IMR-90 (cell line): ENCODE results near the gene DGKD. TPM values are rescaled to one million over a fixed set of nuclear protein-coding genes. Genes with fewer than 3 reads are reported as not detected.

ENCODE experiments used
- ATAC-seq: fragments of 200-7000 bp; cut with Tn5 transposase; 2 replicates; pipeline ENCODE4 v1.9.1; 2020; ENCODE audit warnings: low read depth, mild to moderate bottlenecking, moderate library complexity
- BruUV-seq: library from RNA; stranded (reverse); fragments of 400-500 nt; replicated peaks from 2 replicates; lab custom pipeline; 2021; lab: Mats Ljungman, UMichigan
- CTCF ChIA-PET: fragments of 300-600 bp; formaldehyde crosslinking; extraction: SDS; loops from one replicate; lab custom pipeline; 2021; ENCODE audit warnings: antibody characterized with exemption; lab: Yijun Ruan, JAX
- POLR2A ChIA-PET: fragments of 300-600 bp; sonication (Branson Sonifier 250); formaldehyde crosslinking; loops from one replicate; lab custom pipeline; 2022; ENCODE audit warnings: antibody characterized with exemption; ENCODE audit not compliant: unreplicated experiment; lab: Charles Lee
- DNase-seq: peaks from one replicate; pipeline ENCODE4 v3.0.0; 2013
- H2AFZ ChIP-seq: replicated peaks from 2 replicates; pipeline ENCODE3; 2013; ENCODE audit warnings: low read length, mild to moderate bottlenecking; ENCODE audit not compliant: poor library complexity
- H2AK5ac ChIP-seq: 2 replicates; pipeline ENCODE4 v1.6.1; 2013; ENCODE audit warnings: low read depth, low read length, inconsistent platforms
- H2AK9ac ChIP-seq: replicated peaks from 2 replicates; pipeline ENCODE3; 2013; ENCODE audit warnings: mild to moderate bottlenecking, low read depth, low read length, moderate library complexity; ENCODE audit not compliant: poor library complexity
- H2BK120ac ChIP-seq: 2 replicates; pipeline ENCODE4 v1.6.1; 2013; ENCODE audit warnings: low read depth, low read length, inconsistent platforms
- H2BK15ac ChIP-seq: 3 replicates; pipeline ENCODE4 v1.6.1; 2013; ENCODE audit warnings: low read depth, low read length, inconsistent platforms
- H2BK20ac ChIP-seq: 2 replicates; pipeline ENCODE4 v1.6.1; 2013; ENCODE audit warnings: low read depth, mild to moderate bottlenecking, inconsistent platforms, low read length, moderate library complexity
- H2BK5ac ChIP-seq: 2 replicates; pipeline ENCODE4 v1.6.1; 2013; ENCODE audit warnings: mild to moderate bottlenecking, low read depth, low read length, inconsistent platforms; ENCODE audit not compliant: poor library complexity, severe bottlenecking
- H3K14ac ChIP-seq: replicated peaks from 2 replicates; pipeline ENCODE4 v1.6.1; 2013; ENCODE audit warnings: low read depth, low read length, inconsistent platforms
- H3K18ac ChIP-seq: 2 replicates; pipeline ENCODE4 v1.6.1; 2013; ENCODE audit warnings: low read depth, low read length, control low read depth
- H3K23ac ChIP-seq: 2 replicates; pipeline ENCODE4 v1.6.1; 2013; ENCODE audit warnings: low read depth, low read length, inconsistent platforms
- H3K27ac ChIP-seq: 2 replicates; pipeline ENCODE4 v1.5.1; 2013; ENCODE audit warnings: mild to moderate bottlenecking, control low read depth, low read length; ENCODE audit not compliant: insufficient read depth
- H3K27me3 ChIP-seq: 2 replicates; pipeline ENCODE4 v1.6.1; 2013; ENCODE audit warnings: low read length; ENCODE audit not compliant: control insufficient read depth, insufficient read depth
- H3K36me3 ChIP-seq: 2 replicates; pipeline ENCODE4 v1.6.1; 2013; ENCODE audit warnings: low read length, mixed read lengths; ENCODE audit not compliant: control insufficient read depth, insufficient read depth
- H3K4ac ChIP-seq: 2 replicates; pipeline ENCODE4 v1.6.1; 2013; ENCODE audit warnings: low read depth, low read length, inconsistent platforms
- H3K4me1 ChIP-seq: 2 replicates; pipeline ENCODE4 v1.6.1; 2013; ENCODE audit warnings: low read length, mixed read lengths; ENCODE audit not compliant: control insufficient read depth, insufficient read depth
- H3K4me2 ChIP-seq: 2 replicates; pipeline ENCODE4 v1.6.1; 2013; ENCODE audit warnings: low read depth, mild to moderate bottlenecking, control low read depth, low read length, moderate library complexity
- H3K4me3 ChIP-seq: 2 replicates; pipeline ENCODE4 v1.5.1; 2013; ENCODE audit warnings: low read depth, mild to moderate bottlenecking, control low read depth, low read length, moderate library complexity; ENCODE audit not compliant: insufficient read depth
- H3K56ac ChIP-seq: 2 replicates; pipeline ENCODE4 v1.6.1; 2013; ENCODE audit warnings: low read length, inconsistent platforms; ENCODE audit not compliant: insufficient read depth; ENCODE audit errors: extremely low read depth
- H3K79me1 ChIP-seq, 2 experiments: 2 replicates each; pipeline ENCODE4 v1.6.1; 2013; ENCODE audit warnings: low read length in 2 of 2, inconsistent platforms in 1 of 2, low read depth in 1 of 2
- H3K9ac ChIP-seq: 2 replicates; pipeline ENCODE4 v1.6.1; 2013; ENCODE audit warnings: low read depth, low read length, control low read depth
- H3K9me1 ChIP-seq: 2 replicates; pipeline ENCODE4 v1.6.1; 2013; ENCODE audit warnings: low read length, inconsistent platforms; ENCODE audit not compliant: insufficient read depth
- H3K9me3 ChIP-seq: 2 replicates; pipeline ENCODE4 v1.6.1; 2013; ENCODE audit warnings: low read length; ENCODE audit not compliant: control insufficient read depth, insufficient read depth
- H4K20me1 ChIP-seq: 2 replicates; pipeline ENCODE4 v1.6.1; 2013; ENCODE audit warnings: low read length, inconsistent platforms; ENCODE audit not compliant: insufficient read depth
- H4K5ac ChIP-seq: 2 replicates; pipeline ENCODE4 v1.6.1; 2013; ENCODE audit warnings: mild to moderate bottlenecking, low read depth, low read length, control low read depth
- H4K8ac ChIP-seq, 2 experiments: 2 replicates each; pipeline ENCODE4 v1.6.1; 2013; ENCODE audit warnings: low read depth in 2 of 2, low read length in 2 of 2, control low read depth in 1 of 2, inconsistent platforms in 1 of 2
- H4K91ac ChIP-seq: 2 replicates; pipeline ENCODE4 v1.6.1; 2013; ENCODE audit warnings: low read depth, low read length, inconsistent platforms; ENCODE audit not compliant: insufficient read depth
- NFE2L2 ChIP-seq: fragments of 150-350 bp; IDR thresholded peaks from 2 replicates; pipeline ENCODE4 v1.6.1; 2016; ENCODE audit warnings: low read depth, mild to moderate bottlenecking, low read length
- SMC3 ChIP-seq: fragments of 150-350 bp; IDR thresholded peaks from 2 replicates; pipeline ENCODE4 v1.6.1; 2016; ENCODE audit warnings: low read depth, mild to moderate bottlenecking, antibody characterized with exemption, low read length, moderate library complexity
- WGBS, 2 experiments: methylation state at CpG; one replicate each; pipeline versions ENCODE4 v1.1.5 to v1.1.7; 2013; ENCODE audit warnings: missing lambda C conversion rate in 2 of 2; ENCODE audit not compliant: insufficient read length in 1 of 2; ENCODE audit errors: extremely low coverage in 2 of 2; 5-methylcytosine and 5-hydroxymethylcytosine counted together
- dilution Hi-C: fragments of 300-500 bp; cut with HindIII; formaldehyde crosslinking; loops from one replicate; pipeline ENCODE4 v1.14.3; 2018; ENCODE audit warnings: low sequenced_read_pairs; ENCODE audit not compliant: unreplicated experiment
- in situ Hi-C: fragments of 300-500 bp; cut with MboI; formaldehyde crosslinking; loops from 3 replicates; pipeline ENCODE4 v1.14.3; 2019; ENCODE audit warnings: low sequenced_read_pairs, inconsistent platforms, mixed read lengths
- intact Hi-C: fragments of 100-400 bp; cut with micrococcal nuclease; formaldehyde crosslinking; loops from 2 replicates; pipeline ENCODE4 v1.10.0; 2022
- polyA plus RNA-seq, 3 experiments: library from polyadenylated mRNA; depleted of rRNA; stranded (reverse); fragments of >200 nt; gene quantifications; 2 replicates each; pipeline ENCODE4 v1.2.3, GENCODE V29; 2012; ENCODE audit warnings: low replicate concordance in 1 of 3
- total RNA-seq: library from RNA; depleted of rRNA; stranded (reverse); fragments of >200 nt; gene quantifications from 2 replicates; pipeline ENCODE4 v1.2.3, GENCODE V29; 2012
- TF ChIP-seq, protein P1 (sequence below): fragments of 150-350 bp; IDR thresholded peaks from 2 replicates; pipeline ENCODE4 v1.6.1; 2016; ENCODE audit warnings: low read depth, mild to moderate bottlenecking, low read length, moderate library complexity, borderline replicate concordance

Gene DGKD
- total and polyA plus RNA-seq, 2 of the 4 experiments (the other 2 are of a cell fraction), result 6.5 to 10.1 TPM

DNA sequence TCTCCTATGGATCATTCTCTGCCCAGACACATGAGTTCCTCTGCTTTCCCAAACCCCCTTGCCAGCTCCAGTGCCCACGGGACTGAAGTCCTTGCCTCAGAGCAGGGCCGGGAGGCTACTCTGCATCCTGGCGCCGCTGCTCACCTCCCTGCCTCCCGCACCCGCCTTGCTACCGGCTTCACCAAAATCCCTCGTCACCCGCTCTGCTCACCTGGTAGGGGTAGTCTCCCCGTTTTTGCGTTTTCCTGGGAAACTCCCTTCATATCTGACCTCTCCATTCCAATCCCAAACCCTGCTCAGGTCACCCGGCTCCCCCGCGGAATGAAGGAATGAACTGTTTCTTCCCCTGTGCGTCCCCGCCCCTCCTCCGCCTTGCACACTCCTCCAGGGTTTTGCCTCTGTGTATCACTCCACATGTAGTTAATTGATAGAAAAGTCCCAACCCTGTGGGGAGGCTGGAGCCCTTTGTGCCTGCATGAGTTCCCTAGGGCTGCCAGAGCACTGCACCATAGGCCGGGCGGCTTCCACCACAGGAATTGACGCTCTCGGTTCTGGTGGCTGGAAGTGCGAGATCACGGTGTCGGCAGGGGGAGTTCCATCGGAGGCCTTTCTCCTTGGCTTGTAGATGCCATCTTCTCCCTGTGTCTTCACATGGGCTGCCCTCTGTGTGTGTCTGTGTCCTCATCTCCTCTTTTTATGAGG, 2.0 kb upstream of the DGKD start:
- TF ChIP-seq, protein P1, sequence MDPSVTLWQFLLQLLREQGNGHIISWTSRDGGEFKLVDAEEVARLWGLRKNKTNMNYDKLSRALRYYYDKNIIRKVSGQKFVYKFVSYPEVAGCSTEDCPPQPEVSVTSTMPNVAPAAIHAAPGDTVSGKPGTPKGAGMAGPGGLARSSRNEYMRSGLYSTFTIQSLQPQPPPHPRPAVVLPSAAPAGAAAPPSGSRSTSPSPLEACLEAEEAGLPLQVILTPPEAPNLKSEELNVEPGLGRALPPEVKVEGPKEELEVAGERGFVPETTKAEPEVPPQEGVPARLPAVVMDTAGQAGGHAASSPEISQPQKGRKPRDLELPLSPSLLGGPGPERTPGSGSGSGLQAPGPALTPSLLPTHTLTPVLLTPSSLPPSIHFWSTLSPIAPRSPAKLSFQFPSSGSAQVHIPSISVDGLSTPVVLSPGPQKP, result no peak
- TF ChIP-seq SMC3, result no peak
- no peak for TF ChIP-seq NFE2L2
- H2AFZ ChIP-seq, result peak overlapping the region; percentile 41
- H2BK5ac ChIP-seq, result no peak overlapping the region
- H4K20me1 ChIP-seq, result peaks cover 14% of the 10 kb centered on the region; the same call in 1 of the 2 replicates
- H3K27ac ChIP-seq, result no peak overlapping the region
- no peak for ATAC-seq
- H4K91ac ChIP-seq, result no peak overlapping the region
- intact Hi-C loops, result no loop called here
- H3K79me1 ChIP-seq, result peaks cover 16 to 24% of the 10 kb centered on the region in 2 experiments
- H3K56ac ChIP-seq, result no peak overlapping the region
- H3K18ac ChIP-seq, result no peak overlapping the region
- H3K4me2 ChIP-seq, result no peak overlapping the region
- no peaks in the 10 kb centered on the region for H3K36me3 ChIP-seq
- 98% methylated on average over 12 of the region's 25 CpGs; no CpG with 5 or more reads in 1 of the 2 experiments for WGBS, 2 experiments
- 0 out of 2 replicates have a peak overlapping the region, but pooled peaks have one; percentile 9 for H2AK5ac ChIP-seq
- no peak overlapping the region for H4K5ac ChIP-seq
- dilution Hi-C loops, result no loop called here
- H2BK120ac ChIP-seq, result no peak overlapping the region
- no TSS peak for BruUV-seq
- H3K4ac ChIP-seq, result no peak overlapping the region
- no peak overlapping the region for H3K14ac ChIP-seq
- peaks cover 8% of the 10 kb centered on the region for H3K4me1 ChIP-seq
- peaks cover 10% of the 10 kb centered on the region for H3K9me1 ChIP-seq
- H2AK9ac ChIP-seq, result peak overlapping the region; percentile 28
- peaks cover 13% of the 10 kb centered on the region; the same call in 1 of the 2 replicates for H3K27me3 ChIP-seq
- no peaks in the 10 kb centered on the region for H3K9me3 ChIP-seq
- ChIA-PET POLR2A (no interaction called here), CTCF (interaction anchor here (1.3 kb wide), 1 partner anchor 97 kb away, joined by 4 read pairs; no protein-coding TSS in a partner anchor)
- in situ Hi-C loops, result loop anchor here (5.0 kb wide), 1 partner anchor 95 kb away; no protein-coding TSS in a partner anchor
- no peak overlapping the region for H4K8ac ChIP-seq
- H3K23ac ChIP-seq, result no peak overlapping the region
- H3K4me3 ChIP-seq, result no peak overlapping the region
- no peak overlapping the region for H2BK20ac ChIP-seq
- no peak for DNase-seq
- no peak overlapping the region for H2BK15ac ChIP-seq
- no peak overlapping the region for H3K9ac ChIP-seq
